H1 (cell line): Measurements from ENCODE around the gene IDI1. TPM values are rescaled to one million over a fixed set of nuclear protein-coding genes. Genes with fewer than 3 reads are reported as not detected.

Experiments
- CTCF ChIA-PET: fragments of 300-600 bp; sonication (Branson Sonifier 250); formaldehyde crosslinking; loops from one replicate; lab custom pipeline; 2021; ENCODE audit not compliant: partially characterized antibody; lab: Charles Lee
- POLR2A ChIA-PET: fragments of 300-600 bp; sonication (Branson Sonifier 250); formaldehyde crosslinking; loops from one replicate; lab custom pipeline; 2021; ENCODE audit warnings: inconsistent platforms; ENCODE audit not compliant: partially characterized antibody; lab: Charles Lee
- DNase-seq, 2 experiments: peaks; one replicate each; pipeline versions ENCODE4 v3.0.0 to v3.0.0-alpha.2; 2010 to 2022; ENCODE audit warnings: low spot score in 2 of 2, low read depth in 1 of 2, mixed read lengths in 1 of 2
- FAIRE-seq: peaks from 2 replicates; lab custom pipeline; 2011; peaks lifted over from hg19 to GRCh38; lab: Jason Lieb, UNC
- H2AFZ ChIP-seq: 2 replicates; pipeline ENCODE4 v1.8.1; 2012; ENCODE audit warnings: low read length, inconsistent platforms
- H2AK5ac ChIP-seq: 2 replicates; pipeline ENCODE4 v1.6.1; 2013; ENCODE audit warnings: low read depth, low read length
- H2BK120ac ChIP-seq: replicated peaks from 2 replicates; pipeline ENCODE3; 2013; ENCODE audit warnings: low read depth, low read length, inconsistent platforms
- H2BK12ac ChIP-seq: 2 replicates; pipeline ENCODE4 v1.6.1; 2013; ENCODE audit warnings: low read depth, low read length
- H2BK15ac ChIP-seq: 2 replicates; pipeline ENCODE4 v1.6.1; 2013; ENCODE audit warnings: low read length
- H2BK20ac ChIP-seq: 2 replicates; pipeline ENCODE4 v1.6.1; 2013; ENCODE audit warnings: low read length
- H2BK5ac ChIP-seq: 2 replicates; pipeline ENCODE4 v1.6.1; 2013; ENCODE audit warnings: low read depth, low read length
- H3K14ac ChIP-seq: 2 replicates; pipeline ENCODE4 v1.6.1; 2013; ENCODE audit warnings: inconsistent platforms; ENCODE audit not compliant: insufficient read length
- H3K18ac ChIP-seq: 2 replicates; pipeline ENCODE4 v1.6.1; 2013; ENCODE audit warnings: low read length; ENCODE audit errors: extremely low read depth
- H3K23ac ChIP-seq: 2 replicates; pipeline ENCODE4 v1.6.1; 2013; ENCODE audit warnings: inconsistent platforms; ENCODE audit not compliant: insufficient read length
- H3K23me2 ChIP-seq: 2 replicates; pipeline ENCODE4 v1.6.1; 2013; ENCODE audit warnings: low read depth, low read length
- H3K27ac ChIP-seq: 2 replicates; pipeline ENCODE4 v1.6.1; 2011; ENCODE audit warnings: low read depth, low read length, inconsistent platforms
- H3K27me3 ChIP-seq, 4 experiments: replicated peaks in 1 of 4; 1 replicate in 1 of 4; 2 replicates in 3 of 4; pipeline versions ENCODE4 v1.6.1 to v1.8.1; 2011 to 2013; ENCODE audit warnings: low read length in 3 of 4, mild to moderate bottlenecking in 3 of 4, inconsistent platforms in 2 of 4, mixed read lengths in 2 of 4, moderate library complexity in 1 of 4; ENCODE audit not compliant: control insufficient read depth in 3 of 4, insufficient read depth in 3 of 4; ENCODE audit errors: extremely low read depth in 1 of 4
- H3K36me3 ChIP-seq, 4 experiments: 2 replicates each; pipeline versions ENCODE4 v1.6.1 to v1.8.1; 2011 to 2013; ENCODE audit warnings: mild to moderate bottlenecking in 4 of 4, low read length in 3 of 4, moderate library complexity in 2 of 4, control low read depth in 1 of 4, inconsistent platforms in 1 of 4; ENCODE audit not compliant: insufficient read depth in 4 of 4, control insufficient read depth in 2 of 4
- H3K4ac ChIP-seq: replicated peaks from 2 replicates; pipeline ENCODE3; 2013; ENCODE audit warnings: low read length, low read depth, mixed read lengths, inconsistent platforms; ENCODE audit not compliant: insufficient read length
- H3K4me1 ChIP-seq, 4 experiments: replicated peaks in 1 of 4; 1 replicate in 1 of 4; 2 replicates in 3 of 4; pipeline versions ENCODE4 v1.6.1 to v1.8.1; 2011 to 2013; ENCODE audit warnings: low read length in 3 of 4, inconsistent platforms in 2 of 4, mixed read lengths in 1 of 4; ENCODE audit not compliant: insufficient read depth in 4 of 4, control insufficient read depth in 3 of 4
- H3K4me2 ChIP-seq, 2 experiments: 2 replicates each; pipeline versions ENCODE4 v1.6.1 to v1.8.1; 2011 to 2013; ENCODE audit warnings: low read depth in 2 of 2, low read length in 2 of 2, control low read depth in 1 of 2, inconsistent platforms in 1 of 2, mild to moderate bottlenecking in 1 of 2; ENCODE audit not compliant: insufficient read depth in 1 of 2
- H3K4me3 ChIP-seq, 4 experiments: fragments of 200-600, 300-600 bp in 1 of 4; sonication (generic), shearing (Covaris generic), sonication (Bioruptor Twin) in 1 of 4; 2 replicates each; pipeline versions ENCODE4 v1.5.1 to v1.8.1; 2011 to 2016; ENCODE audit warnings: low read length in 4 of 4, low read depth in 3 of 4, control low read depth in 2 of 4, inconsistent platforms in 2 of 4, mild to moderate bottlenecking in 2 of 4, mixed read lengths in 1 of 4, moderate library complexity in 1 of 4; ENCODE audit not compliant: insufficient read depth in 2 of 4; ENCODE audit errors: extremely low read depth in 1 of 4
- H3K56ac ChIP-seq: replicated peaks from 2 replicates; pipeline ENCODE3; 2013; ENCODE audit warnings: low read depth, mild to moderate bottlenecking, mixed read lengths, low read length, inconsistent platforms; ENCODE audit not compliant: insufficient read length
- H3K79me1 ChIP-seq: 2 replicates; pipeline ENCODE4 v1.6.1; 2013; ENCODE audit warnings: low read depth, low read length, control low read depth
- H3K79me2 ChIP-seq, 2 experiments: 2 replicates each; pipeline versions ENCODE4 v1.6.1 to v1.8.1; 2012 to 2013; ENCODE audit warnings: low read length in 2 of 2, mild to moderate bottlenecking in 2 of 2, inconsistent platforms in 1 of 2; ENCODE audit not compliant: insufficient read depth in 2 of 2, control insufficient read depth in 1 of 2
- H3K9ac ChIP-seq, 4 experiments: replicated peaks in 1 of 4; 1 replicate in 1 of 4; 2 replicates in 3 of 4; pipeline versions ENCODE4 v1.6.1 to v1.8.1; 2011 to 2013; ENCODE audit warnings: low read depth in 3 of 4, low read length in 3 of 4, control low read depth in 2 of 4, mild to moderate bottlenecking in 2 of 4, moderate library complexity in 2 of 4, inconsistent platforms in 1 of 4; ENCODE audit errors: extremely low read depth in 1 of 4
- H3K9me3 ChIP-seq, 2 experiments: 2 replicates each; pipeline versions ENCODE4 v1.6.1 to v1.8.1; 2012 to 2013; ENCODE audit warnings: mild to moderate bottlenecking in 2 of 2, moderate library complexity in 2 of 2, control low read depth in 1 of 2, inconsistent platforms in 1 of 2, low read depth in 1 of 2, low read length in 1 of 2, mixed read lengths in 1 of 2; ENCODE audit not compliant: insufficient read depth in 2 of 2
- H4K20me1 ChIP-seq, 2 experiments: replicated peaks in 1 of 2; 2 replicates each; pipeline versions ENCODE3 to v1.8.1; 2011 to 2013; ENCODE audit warnings: inconsistent platforms in 2 of 2, low read length in 2 of 2, mild to moderate bottlenecking in 1 of 2; ENCODE audit not compliant: insufficient read depth in 2 of 2, control insufficient read depth in 1 of 2
- H4K5ac ChIP-seq: 2 replicates; pipeline ENCODE4 v1.6.1; 2013; ENCODE audit warnings: low read length, low read depth, mixed read lengths, inconsistent platforms; ENCODE audit not compliant: insufficient read length
- H4K8ac ChIP-seq: 2 replicates; pipeline ENCODE4 v1.8.0; 2013; ENCODE audit warnings: mild to moderate bottlenecking, moderate library complexity, low read length, inconsistent platforms; ENCODE audit not compliant: insufficient read depth; ENCODE audit errors: extremely low read depth
- H4K91ac ChIP-seq: replicated peaks from 2 replicates; pipeline ENCODE3; 2013; ENCODE audit warnings: low read length, mixed read lengths, inconsistent platforms; ENCODE audit not compliant: insufficient read length
- ASH2L ChIP-seq: fragments of 200-600, 300-600 bp; sonication (generic); IDR thresholded peaks from one replicate; pipeline ENCODE4 v1.7.1; 2017; ENCODE audit warnings: low read length
- GABPA ChIP-seq: IDR thresholded peaks from 2 replicates; pipeline ENCODE4 v1.6.1; 2011; ENCODE audit warnings: mild to moderate bottlenecking, low read length, moderate library complexity, borderline replicate concordance; ENCODE audit not compliant: insufficient read depth
- JUND ChIP-seq: IDR thresholded peaks from 2 replicates; pipeline ENCODE4 v1.6.1; 2011; ENCODE audit warnings: mild to moderate bottlenecking, improper control_type of control experiment, low read length
- POLR2A ChIP-seq, 2 experiments: IDR thresholded peaks; 1 replicate in 1 of 2; 2 replicates in 1 of 2; pipeline ENCODE4 v1.6.1; 2011; ENCODE audit warnings: low read depth in 2 of 2, low read length in 2 of 2, mild to moderate bottlenecking in 2 of 2; ENCODE audit errors: control extremely low read depth in 1 of 2
- POLR2AphosphoS5 ChIP-seq: IDR thresholded peaks from 2 replicates; pipeline ENCODE4 v1.6.1; 2011; ENCODE audit warnings: low read depth, low read length
- SIN3A ChIP-seq, 2 experiments: IDR thresholded peaks in 1 of 2; conservative IDR thresholded peaks in 1 of 2; 2 replicates each; pipeline ENCODE4 v1.6.1; 2011 to 2012; ENCODE audit warnings: low read length in 2 of 2, improper control_type of control experiment in 1 of 2, low read depth in 1 of 2, mild to moderate bottlenecking in 1 of 2
- SP1 ChIP-seq: IDR thresholded peaks from 2 replicates; pipeline ENCODE4 v1.6.1; 2011; ENCODE audit warnings: low read depth, low read length
- SP2 ChIP-seq: IDR thresholded peaks from 2 replicates; pipeline ENCODE4 v1.6.1; 2012; ENCODE audit warnings: mild to moderate bottlenecking, low read length, inconsistent platforms
- TAF1 ChIP-seq: IDR thresholded peaks from 2 replicates; pipeline ENCODE4 v1.6.1; 2011; ENCODE audit warnings: mild to moderate bottlenecking, low read depth, low read length
- TAF7 ChIP-seq: optimal IDR thresholded peaks from 2 replicates; pipeline ENCODE3; 2011; ENCODE audit warnings: low read depth, mild to moderate bottlenecking, inconsistent platforms, low read length, moderate library complexity, borderline replicate concordance
- TBP ChIP-seq: IDR thresholded peaks from 2 replicates; pipeline ENCODE4 v1.6.1; 2011; ENCODE audit warnings: low read depth, low read length, improper control_type of control experiment
- YY1 ChIP-seq: IDR thresholded peaks from 2 replicates; pipeline ENCODE4 v1.6.1; 2011; ENCODE audit warnings: low read depth, mild to moderate bottlenecking, low read length
- WGBS, 2 experiments: shearing (Covaris generic) in 1 of 2; methylation state at CpG; one replicate each; pipeline versions ENCODE4 v1.1.6 to v1.1.7; 2013 to 2015; ENCODE audit warnings: low lambda C conversion rate in 2 of 2, mixed read lengths in 2 of 2, inconsistent platforms in 1 of 2, low coverage in 1 of 2, missing lambda C conversion rate in 1 of 2; ENCODE audit not compliant: insufficient replicate concordance in 2 of 2, insufficient coverage in 1 of 2, insufficient read length in 1 of 2; ENCODE audit errors: extremely low coverage in 1 of 2, missing lambda C conversion rate in 1 of 2; 5-methylcytosine and 5-hydroxymethylcytosine counted together
- polyA plus RNA-seq, 7 experiments: library from polyadenylated mRNA; depleted of rRNA in 3 of 7; stranded (reverse) in 5 of 7; unstranded in 2 of 7; fragments of >200 nt in 5 of 7; fragments of 200-250 nt in 2 of 7; gene quantifications; 1 replicate in 5 of 7; 2 replicates in 1 of 7; 4 replicates in 1 of 7; pipeline versions ENCODE4 v1.2.1 to v1.2.3, GENCODE V29; 2011 to 2013; ENCODE audit warnings: missing spikeins in 2 of 7, mixed read lengths in 2 of 7
- total RNA-seq: library from RNA; stranded (reverse); fragmentation: NEBNext Ultra II Directional; extraction: Animal tissue kit (Norgen Biotek cat#: 25700); gene quantifications from 2 replicates; pipeline ENCODE4 v1.2.1, GENCODE V29; 2021

IDI1 gene
- total and polyA plus RNA-seq, 2 of the 8 experiments (the other 6 are each of a cell fraction or from before 2014, with no cell fraction given): 35.3 to 56.6 TPM

- H3K36me3 ChIP-seq: peaks cover 0 to 18% (median 2%) of the 10 kb centered on the region in 4 experiments; a peak in 3 of 8 replicates
- H3K79me2 ChIP-seq: peaks cover 6 to 87% of the 10 kb centered on the region in 2 experiments; a peak in 3 of 4 replicates
- H3K27me3 ChIP-seq: no peaks in the 10 kb centered on the region
- peak within 1 kb of the TSS; percentile 63 for H3K56ac ChIP-seq
- H4K91ac ChIP-seq: peak within 1 kb of the TSS; percentile 40
- H2BK12ac ChIP-seq: no peak within 1 kb of the TSS
- FAIRE-seq (no peak), DNase-seq (peak; percentile 56 to 94)
- peaks cover 0 to 10% of the 10 kb centered on the region in 2 experiments for H4K20me1 ChIP-seq
- peak within 1 kb of the TSS; percentile 83 for H3K27ac ChIP-seq
- peaks cover 0 to 9% (median 3%) of the 10 kb centered on the region in 4 experiments; a peak in 3 of 7 replicates for H3K4me1 ChIP-seq
- ChIA-PET POLR2A (interaction anchor here (0.8 to 1.8 kb wide), 9 partner anchors 9 to 174 kb away, joined by 3 to 8 read pairs (median 3); partner anchors contain the start of gene GTPBP4), CTCF (interaction anchor here (0.8 kb wide), 1 partner anchor 268 kb away, joined by 3 read pairs; no protein-coding TSS in a partner anchor)
- no peak within 1 kb of the TSS; the same call in 1 of the 2 replicates for H2BK15ac ChIP-seq
- peak within 1 kb of the TSS; percentile 68 for H2AFZ ChIP-seq
- peak within 1 kb of the TSS; percentile 55; the same call in 1 of the 2 replicates for H3K18ac ChIP-seq
- H4K8ac ChIP-seq: peak within 1 kb of the TSS; percentile 81
- H2BK20ac ChIP-seq: no peak within 1 kb of the TSS
- H2AK5ac ChIP-seq: no peak within 1 kb of the TSS
- 0% methylated on average over 44 of the region's 87 CpGs; no CpG with 5 or more reads in 1 of the 2 experiments for WGBS, 2 experiments
- H4K5ac ChIP-seq: peak within 1 kb of the TSS; percentile 54
- peak within 1 kb of the TSS; percentile 54 for H2BK5ac ChIP-seq
- peak within 1 kb of the TSS; percentile 83 to 93 (median 90) for H3K9ac ChIP-seq
- H3K9me3 ChIP-seq: no peaks in the 10 kb centered on the region
- peaks cover 10% of the 10 kb centered on the region; the same call in 1 of the 2 replicates for H3K79me1 ChIP-seq
- peak within 1 kb of the TSS; percentile 73 to 85 for H3K4me2 ChIP-seq
- H3K23ac ChIP-seq: no peak within 1 kb of the TSS
- no peak within 1 kb of the TSS for H2BK120ac ChIP-seq
- peak within 1 kb of the TSS; percentile 50 for H3K4ac ChIP-seq
- H3K14ac ChIP-seq: no peak within 1 kb of the TSS
- no peaks in the 10 kb centered on the region; the same call in 1 of the 2 replicates for H3K23me2 ChIP-seq
- peak within 1 kb of the TSS; percentile 86 to 97 (median 93) for H3K4me3 ChIP-seq
- TF ChIP-seq YY1: peak; percentile 83; the same call in 1 of the 2 replicates
- TF ChIP-seq JUND: peak; percentile 20; the same call in 1 of the 2 replicates
- TF ChIP-seq TAF7: peak; percentile 69
- TF ChIP-seq ASH2L: peak; percentile 96
- TF ChIP-seq POLR2AphosphoS5: 0 out of 2 replicates have a peak, but pooled peaks have one; percentile 32
- peak; percentile 62; the same call in 1 of the 2 replicates for TF ChIP-seq TBP
- peak; percentile 48 to 79 for TF ChIP-seq POLR2A (IDR thresholded peaks at IDR 0.05; ENCODE audit: control extremely low read depth in 1 of 2, low read depth in 2 of 2, low read length in 2 of 2)
- TF ChIP-seq SP1: no peak
- TF ChIP-seq TAF1: 0 out of 2 replicates have a peak, but pooled peaks have one; percentile 62
- TF ChIP-seq SP2: peak; percentile 22; the same call in 1 of the 2 replicates
- peak in 1 of 2 experiments; percentile 89; a peak in 2 of 4 replicates for TF ChIP-seq SIN3A (conservative IDR thresholded peaks at IDR 0.05 in 1 of 2, IDR thresholded peaks at IDR 0.05 in 1 of 2; ENCODE audit: low read depth in 1 of 2, low read length in 2 of 2)
- peak; percentile 96 for TF ChIP-seq GABPA
Measured at GRCh38 chr10:1056326-1057105, 7.6 kb upstream of the IDI1 start, which contains the start of gene WDR37. Gene WDR37 (plus strand): TSS chr10:1056385. CDS start chr10:1072156, 15,771 bp downstream.
